ENCODE measurements around the gene FAM120B.

The FAM120B gene

DNA sequence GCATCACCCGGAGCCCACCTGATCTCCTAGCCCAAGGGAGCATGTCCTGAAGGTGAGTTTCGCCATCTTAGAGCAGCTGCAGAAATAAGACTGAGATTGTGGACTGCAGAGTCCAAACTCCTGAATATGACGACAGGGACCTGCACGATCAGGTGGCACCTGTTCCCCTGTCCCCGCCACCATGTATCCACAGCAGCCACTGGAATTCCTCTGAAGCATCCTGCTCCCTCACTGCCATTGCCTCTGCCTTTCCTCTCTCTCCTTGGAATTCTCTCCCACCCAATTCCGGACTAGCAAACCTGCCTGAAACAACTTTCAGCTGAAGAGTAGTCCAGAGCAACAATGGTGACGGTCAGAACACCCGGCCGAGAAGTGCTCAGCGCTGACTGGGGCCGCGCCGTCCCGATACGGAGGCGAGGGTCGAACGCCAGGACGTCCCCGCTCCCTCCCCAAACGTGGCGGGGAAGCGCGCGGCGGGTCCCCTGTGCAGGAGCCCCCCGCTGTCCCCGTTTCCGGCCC lies 694 bp upstream of the FAM120B start:
- TF ChIP-seq, protein P1, sequence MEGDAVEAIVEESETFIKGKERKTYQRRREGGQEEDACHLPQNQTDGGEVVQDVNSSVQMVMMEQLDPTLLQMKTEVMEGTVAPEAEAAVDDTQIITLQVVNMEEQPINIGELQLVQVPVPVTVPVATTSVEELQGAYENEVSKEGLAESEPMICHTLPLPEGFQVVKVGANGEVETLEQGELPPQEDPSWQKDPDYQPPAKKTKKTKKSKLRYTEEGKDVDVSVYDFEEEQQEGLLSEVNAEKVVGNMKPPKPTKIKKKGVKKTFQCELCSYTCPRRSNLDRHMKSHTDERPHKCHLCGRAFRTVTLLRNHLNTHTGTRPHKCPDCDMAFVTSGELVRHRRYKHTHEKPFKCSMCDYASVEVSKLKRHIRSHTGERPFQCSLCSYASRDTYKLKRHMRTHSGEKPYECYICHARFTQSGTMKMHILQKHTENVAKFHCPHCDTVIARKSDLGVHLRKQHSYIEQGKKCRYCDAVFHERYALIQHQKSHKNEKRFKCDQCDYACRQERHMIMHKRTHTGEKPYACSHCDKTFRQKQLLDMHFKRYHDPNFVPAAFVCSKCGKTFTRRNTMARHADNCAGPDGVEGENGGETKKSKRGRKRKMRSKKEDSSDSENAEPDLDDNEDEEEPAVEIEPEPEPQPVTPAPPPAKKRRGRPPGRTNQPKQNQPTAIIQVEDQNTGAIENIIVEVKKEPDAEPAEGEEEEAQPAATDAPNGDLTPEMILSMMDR (IDR thresholded peaks at IDR 0.05; ENCODE audit: insufficient read depth, missing control alignments): no peak
- FAIRE-seq (no peak), DNase-seq (ENCODE audit: insufficient read length, low spot score) (no peak)

DNA sequence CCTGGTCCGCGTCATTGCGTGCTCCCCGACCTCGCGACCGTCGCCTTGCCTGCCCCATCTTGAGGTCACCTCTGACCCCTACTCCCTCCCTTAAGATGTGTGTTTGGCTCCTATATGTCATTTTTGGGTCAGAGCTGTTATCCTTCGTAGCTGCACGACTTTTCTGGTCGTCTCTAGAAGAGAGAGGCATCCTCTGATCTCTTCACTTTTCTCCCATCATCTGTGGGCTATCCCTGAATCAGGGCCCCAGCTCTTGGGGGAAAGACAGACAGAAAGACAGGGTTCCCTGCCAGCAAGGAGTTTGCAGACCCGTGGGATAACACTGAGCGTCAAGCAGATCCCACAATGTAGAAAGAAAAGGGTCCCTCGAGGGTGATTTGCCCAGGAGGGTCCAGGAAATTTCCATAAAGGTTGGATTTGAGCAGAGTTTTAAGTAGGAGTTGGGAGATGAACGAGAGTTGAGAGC lies 555 bp downstream of the FAM120B start:
- TF ChIP-seq, protein P1 (IDR thresholded peaks at IDR 0.05; ENCODE audit: insufficient read depth, missing control alignments): no peak
- FAIRE-seq (no peak), DNase-seq (ENCODE audit: insufficient read length, low spot score) (no peak)

DNA sequence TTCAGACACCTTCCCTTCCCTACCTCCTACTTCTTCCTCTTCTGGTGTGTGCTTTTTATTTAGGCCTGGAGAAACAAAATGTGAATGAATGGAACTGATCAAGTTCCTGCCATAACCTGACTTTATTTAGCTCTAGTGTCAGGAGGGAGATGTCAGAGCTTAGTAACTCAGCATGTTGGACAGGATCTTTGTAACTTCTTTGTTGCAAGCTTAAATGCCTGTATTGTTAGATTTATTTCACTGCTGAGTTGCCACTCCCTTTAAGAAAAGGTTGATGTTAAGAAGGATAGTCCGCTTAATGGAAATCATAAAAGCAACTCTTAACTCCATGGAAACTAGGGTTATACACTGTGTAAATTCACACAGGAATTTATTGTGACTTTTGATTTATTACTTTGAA lies 2.2 kb downstream of the FAM120B start:
- FAIRE-seq: no peak
- no peak for DNase-seq (ENCODE audit: insufficient read length, low spot score)
- TF ChIP-seq, protein P1 (IDR thresholded peaks at IDR 0.05; ENCODE audit: insufficient read depth, missing control alignments): no peak

DNA sequence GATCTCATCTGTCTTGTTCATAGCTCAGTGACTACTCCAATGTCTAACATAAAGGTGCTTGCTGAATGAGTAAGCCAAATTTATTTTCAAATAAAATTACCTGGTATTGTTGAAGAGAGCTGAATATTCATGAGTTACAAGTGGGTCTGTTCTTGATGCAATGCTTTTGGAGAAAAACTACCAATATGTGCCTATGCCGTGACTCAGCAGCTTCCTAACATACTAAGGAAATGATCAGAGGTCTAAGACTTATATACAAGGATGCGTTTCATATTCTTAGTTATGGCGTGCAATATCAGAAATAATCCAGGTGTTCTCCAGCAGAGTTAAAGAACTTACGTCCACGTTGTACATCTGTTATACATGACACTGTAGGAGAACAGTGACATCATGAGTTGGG lies 5.1 kb downstream of the FAM120B start:
- TF ChIP-seq, protein P1 (IDR thresholded peaks at IDR 0.05; ENCODE audit: insufficient read depth, missing control alignments): no peak
- DNase-seq (ENCODE audit: insufficient read length, low spot score) (no peak), FAIRE-seq (no peak)

DNA sequence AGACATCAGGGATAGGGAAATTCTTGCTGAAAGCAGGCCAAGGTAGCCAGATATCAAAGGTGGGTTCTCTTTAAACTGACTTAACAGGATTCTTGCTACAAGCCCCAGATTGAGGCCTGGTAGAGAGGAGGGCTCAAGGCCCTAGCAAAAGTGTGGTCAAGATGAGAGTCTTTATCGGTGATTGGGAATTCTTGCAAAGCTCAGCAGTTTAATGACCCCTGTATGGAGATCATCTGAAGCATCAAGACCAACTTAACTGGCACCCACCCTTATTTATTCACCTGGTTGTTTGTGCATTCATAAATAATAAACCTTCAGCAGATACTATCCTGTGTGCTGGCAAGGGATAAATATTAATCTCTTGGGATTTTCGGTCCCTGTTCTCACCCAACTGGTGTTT lies 6.3 kb downstream of the FAM120B start:
- no peak for FAIRE-seq
- TF ChIP-seq, protein P1 (IDR thresholded peaks at IDR 0.05; ENCODE audit: insufficient read depth, missing control alignments): no peak
- no peak for DNase-seq (ENCODE audit: insufficient read length, low spot score)

DNA sequence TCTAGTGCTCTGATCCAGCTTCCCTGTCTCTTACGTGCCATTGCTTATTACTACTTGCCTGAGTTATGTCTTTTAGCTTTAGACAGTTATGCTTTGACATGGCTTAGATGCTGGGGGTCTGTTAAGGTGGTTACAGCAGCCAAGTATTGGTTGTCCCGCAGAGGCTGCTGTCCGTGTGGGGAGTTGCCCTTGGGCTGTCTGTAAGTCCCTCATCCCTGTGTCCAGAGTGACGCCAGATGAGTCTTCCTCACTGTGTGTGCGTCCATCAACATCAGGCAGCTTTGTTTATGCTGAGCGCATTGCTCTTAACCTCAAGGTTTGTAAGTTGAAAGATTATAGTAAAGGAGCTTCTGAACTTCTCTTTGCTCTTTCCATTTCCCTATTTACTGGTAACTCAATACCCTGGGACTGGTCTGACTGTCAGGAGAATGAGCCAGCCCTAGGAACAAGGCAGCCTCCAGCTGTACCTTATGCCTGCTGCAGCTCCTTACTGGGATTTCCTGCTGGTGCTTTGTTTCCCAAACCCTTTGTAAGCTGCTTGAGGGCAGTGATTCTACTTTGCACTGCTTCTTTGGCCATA lies 7.2 kb downstream of the FAM120B start:
- TF ChIP-seq, protein P1 (IDR thresholded peaks at IDR 0.05; ENCODE audit: insufficient read depth, missing control alignments): no peak
- FAIRE-seq (no peak), DNase-seq (ENCODE audit: insufficient read length, low spot score) (no peak)

DNA sequence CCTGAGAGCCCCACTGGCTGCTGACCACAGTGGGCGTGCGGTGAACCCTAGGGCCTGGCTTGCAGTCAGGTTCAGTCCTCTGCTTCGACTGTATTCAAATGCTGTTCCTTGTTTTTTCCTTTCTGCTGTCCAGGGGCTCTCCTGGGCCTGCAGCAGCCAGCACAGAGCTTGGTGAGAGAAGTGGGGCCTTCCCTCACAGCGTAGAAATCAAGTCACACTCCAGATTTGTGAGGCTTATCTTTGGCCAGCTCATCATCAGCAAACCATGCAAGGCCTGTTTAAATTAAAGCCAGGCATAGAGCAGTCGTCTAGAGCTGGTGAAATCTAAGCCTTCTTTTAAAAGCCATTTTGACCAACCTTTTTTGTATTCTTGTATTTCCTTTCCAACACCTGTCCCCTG lies 8.4 kb downstream of the FAM120B start:
- TF ChIP-seq, protein P1 (IDR thresholded peaks at IDR 0.05; ENCODE audit: insufficient read depth, missing control alignments): no peak
- no peak for FAIRE-seq
- DNase-seq (ENCODE audit: insufficient read length, low spot score): no peak

Measured in D721Med (cell line).